HG03457 (cell line): ENCODE measurements around the gene FAM168B.
"Not testable (repeated sequence)": the region's sequence is repeated elsewhere in the genome, so short reads cannot be mapped to it uniquely, and the experiment has no call there.

Source experiments
- ATAC-seq: cut with Tn5 transposase; IDR thresholded peaks from one replicate; pipeline ENCODE4 v1.9.1; 2021; ENCODE audit warnings: moderate number of reproducible peaks; ENCODE audit not compliant: unreplicated experiment

FAM168B gene

DNA sequence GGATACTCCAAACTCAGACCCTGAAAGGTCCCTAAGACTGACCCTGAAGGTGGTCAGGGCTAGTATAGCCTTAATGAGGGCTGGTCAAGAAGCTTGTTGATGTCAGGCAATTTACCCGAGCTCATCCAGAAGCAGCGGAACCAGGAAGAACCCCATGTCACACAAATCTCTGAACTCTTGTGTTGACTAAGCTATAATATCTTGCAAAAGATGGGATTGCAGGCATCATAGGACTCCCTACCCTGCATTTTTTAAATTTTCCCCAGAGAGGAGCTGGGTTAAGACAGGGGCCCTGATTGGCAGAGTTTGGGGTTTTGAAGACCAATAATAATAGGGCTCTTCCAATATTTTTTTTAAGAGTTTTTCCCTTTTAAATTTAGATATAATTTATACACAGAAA, 9.9 kb upstream of the FAM168B start:
- no peak for ATAC-seq

DNA sequence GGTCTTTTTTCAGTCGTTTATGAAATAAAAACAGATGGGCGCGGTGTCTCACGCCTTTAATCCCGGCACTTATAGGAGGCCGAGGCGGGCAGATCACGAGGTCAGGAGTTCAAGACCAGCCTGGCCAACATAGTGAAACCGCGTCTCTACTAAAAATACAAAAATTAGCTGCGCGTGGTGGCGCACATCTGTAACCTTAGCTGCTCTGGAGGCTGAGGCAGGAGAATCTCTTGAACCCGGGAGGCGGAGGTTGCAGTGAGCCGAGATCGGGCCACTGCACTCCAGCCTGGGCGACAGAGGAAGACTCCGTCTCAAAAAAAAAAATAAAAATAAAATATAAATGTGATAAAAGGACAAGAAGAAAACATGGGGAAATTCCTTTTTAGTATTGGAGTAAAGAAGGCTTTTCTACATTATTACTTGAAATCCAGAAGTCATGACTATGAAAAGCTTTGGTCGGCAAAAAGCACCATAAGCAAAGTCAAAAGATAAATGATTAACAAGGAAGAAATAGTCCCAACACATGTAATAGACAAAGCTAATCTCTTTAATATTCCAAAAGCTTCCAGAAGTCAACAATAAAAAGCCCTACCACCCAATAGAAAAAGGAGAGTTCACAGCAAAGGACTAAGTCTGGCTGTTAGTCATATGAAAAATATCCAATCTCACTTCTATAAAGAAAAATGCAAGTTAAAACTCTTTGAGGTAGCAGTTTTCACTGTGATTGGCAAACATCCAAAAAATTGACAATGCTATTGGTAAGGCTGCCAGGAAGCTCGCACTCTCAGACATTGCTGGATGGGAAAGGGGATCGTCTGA, 1.4 kb upstream of the FAM168B start:
- no peak for ATAC-seq

DNA sequence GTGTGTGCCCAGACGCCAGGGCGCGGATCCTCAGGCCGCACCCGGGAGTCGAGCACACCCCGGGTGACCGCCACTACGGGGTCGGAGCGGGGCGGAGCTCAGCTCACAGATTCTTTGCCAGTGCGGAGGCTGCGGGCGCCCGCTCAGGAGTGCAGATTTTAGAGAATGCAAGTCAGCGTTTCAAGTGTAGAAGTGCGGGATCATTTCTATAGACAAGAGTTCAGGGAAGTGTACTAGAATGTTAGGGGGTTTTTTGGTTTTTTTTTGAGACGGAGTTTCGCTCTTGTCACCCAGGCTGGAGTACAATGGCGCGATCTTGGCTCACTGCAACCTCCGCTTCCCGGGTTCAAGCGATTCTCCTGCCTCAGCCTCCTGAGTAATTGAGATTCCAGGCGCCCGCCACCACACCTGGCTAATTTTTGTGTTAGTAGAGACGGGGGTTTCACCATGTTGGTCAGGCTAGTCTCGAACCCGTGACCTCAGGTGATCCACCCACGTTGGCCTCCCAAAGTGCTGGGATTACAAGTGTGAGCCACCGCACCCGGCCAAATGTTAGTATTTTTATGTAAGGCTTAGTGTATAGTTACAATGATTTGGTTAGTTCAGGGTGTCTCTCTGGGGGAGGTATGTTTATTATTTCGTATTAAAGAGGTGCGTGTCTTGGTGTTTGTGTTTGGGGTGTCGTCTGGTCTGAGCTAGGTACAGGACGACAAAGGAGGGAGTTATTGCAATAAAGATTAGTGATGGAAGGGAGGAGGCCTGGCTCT, 619 bp upstream of the FAM168B start:
- peak; percentile 54 for ATAC-seq

DNA sequence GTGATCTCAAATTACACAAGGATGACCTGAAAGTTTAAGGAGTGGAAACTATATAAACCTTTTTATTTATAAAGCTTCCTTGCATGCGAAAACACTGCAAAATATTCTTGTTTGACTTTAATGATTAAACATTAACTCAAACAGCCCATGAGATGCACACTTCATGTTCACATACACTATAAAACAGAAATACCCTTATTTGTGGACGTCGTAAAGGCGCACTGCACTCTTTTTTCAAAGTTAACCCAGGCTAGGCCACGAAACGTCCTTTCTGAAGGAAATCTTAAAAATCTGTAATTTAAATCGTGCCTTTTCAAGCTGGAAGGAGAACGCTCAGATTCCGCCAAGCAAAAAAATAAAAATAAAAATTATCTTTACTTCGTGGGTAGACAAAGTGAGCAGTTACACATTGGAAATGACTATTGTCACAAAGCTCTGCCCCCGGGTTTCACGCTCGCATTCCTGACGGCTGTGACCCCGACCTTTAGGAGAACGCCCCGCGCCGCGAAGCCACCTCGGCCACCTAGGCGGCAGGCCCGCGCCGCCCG, 728 bp downstream of the FAM168B start:
- no peak for ATAC-seq

DNA sequence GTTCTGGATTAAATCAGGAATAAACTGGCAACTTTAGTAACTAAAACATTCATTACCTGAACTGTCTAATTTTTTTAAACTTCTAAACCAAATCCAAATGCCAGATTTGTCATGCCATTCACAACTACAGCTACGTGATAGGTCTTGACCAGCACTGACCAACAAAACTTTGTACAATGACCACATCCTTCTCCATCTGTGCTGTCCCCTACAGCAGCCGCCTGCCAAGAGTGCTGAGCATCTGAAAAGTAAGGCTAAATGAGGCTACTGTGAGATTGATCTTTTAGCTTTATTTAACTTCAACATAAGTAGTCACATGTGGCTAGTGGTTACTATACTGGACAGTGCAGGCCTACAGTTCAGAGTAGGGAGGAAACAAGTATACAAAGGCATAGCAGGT, 7.6 kb downstream of the FAM168B start:
- ATAC-seq: no peak

DNA sequence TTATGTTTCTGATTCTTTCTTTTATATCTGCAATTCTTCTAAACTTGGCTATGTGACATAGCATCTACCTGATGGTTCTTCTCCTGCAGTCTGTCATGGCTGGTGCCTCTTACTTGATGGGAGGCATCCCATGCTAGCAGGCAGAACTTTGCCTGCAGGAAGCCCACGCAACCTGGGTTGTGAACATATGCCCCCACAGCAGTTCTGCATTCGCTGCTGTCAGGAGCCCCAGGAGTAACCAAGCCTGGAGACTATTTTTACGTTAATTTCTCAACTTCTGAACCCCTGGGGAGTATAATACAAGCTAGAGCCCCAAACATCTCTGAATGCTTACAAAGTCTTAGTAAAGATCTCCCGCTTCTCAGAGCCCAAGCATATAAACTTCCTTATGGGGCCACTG, 12.1 kb downstream of the FAM168B start:
- no peak for ATAC-seq

DNA sequence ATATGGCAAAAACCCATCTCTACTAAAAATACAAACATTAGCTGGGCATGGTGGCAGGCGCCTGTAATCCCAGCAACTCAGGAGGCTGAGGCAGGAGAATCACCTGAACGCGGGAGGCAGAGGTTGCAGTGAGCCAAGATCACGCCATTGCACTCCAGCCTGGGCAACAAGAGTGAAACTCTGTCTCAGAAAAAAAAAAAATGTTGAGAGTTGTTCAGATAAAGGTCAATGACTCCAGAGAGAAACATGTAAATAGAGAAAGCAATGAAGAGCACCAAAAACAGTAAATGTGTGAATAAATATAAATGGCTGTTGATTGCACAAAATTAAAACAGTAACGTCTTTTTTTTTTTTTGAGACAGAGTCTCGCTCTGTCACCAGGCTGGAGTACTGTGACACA, 13.3 kb downstream of the FAM168B start:
- not testable (repeated sequence) for ATAC-seq

DNA sequence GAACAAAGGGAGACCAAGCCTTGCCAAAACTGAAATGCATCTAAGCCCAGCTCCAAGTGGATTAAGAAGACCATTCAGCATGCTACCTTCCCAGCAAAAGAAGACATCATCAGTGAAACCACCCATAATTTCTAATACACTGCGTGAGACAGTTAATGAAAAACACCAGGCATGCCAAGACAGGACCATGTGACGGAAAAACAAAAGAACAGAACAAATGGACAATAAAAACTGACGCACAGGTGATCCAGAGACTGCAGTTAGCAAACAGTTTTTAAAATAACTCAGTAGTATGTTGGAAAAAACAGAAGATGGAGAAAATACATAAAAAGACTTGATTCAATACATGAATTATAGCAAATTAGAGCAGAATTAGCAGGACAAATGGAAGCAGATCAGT, 15.3 kb downstream of the FAM168B start:
- ATAC-seq: no peak

DNA sequence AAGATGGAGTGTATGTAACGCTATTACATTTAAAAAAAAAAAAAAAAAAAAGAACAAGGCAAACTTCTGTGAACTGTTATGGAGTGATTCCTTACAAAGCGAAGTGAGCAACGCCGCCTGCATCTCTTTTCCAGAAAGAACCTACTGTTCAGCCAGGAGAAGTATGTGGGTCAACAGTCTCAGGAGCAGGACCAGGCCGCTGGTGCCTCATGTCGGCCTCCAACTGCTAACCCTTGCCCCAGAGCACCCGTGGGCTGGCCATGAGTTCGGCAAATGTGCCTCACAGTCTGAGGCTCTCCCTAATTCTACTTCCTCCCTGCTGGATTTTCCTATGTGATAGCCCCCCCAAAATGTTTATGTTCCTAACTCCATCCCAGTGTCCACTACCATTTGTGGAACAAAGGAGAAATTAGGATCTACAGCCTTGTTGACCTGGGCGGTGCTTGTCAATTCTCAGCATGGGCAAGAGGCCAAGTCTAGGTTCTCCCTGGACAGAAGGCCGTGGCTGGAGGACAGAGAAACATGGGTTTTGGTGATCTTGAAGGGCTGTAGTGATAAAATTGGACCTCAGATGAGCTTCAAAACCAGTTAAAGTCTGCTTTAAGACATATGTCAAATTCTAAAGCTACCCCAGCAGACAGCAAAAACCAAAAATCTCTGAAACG, 15.9 kb downstream of the FAM168B start:
- ATAC-seq: no peak

DNA sequence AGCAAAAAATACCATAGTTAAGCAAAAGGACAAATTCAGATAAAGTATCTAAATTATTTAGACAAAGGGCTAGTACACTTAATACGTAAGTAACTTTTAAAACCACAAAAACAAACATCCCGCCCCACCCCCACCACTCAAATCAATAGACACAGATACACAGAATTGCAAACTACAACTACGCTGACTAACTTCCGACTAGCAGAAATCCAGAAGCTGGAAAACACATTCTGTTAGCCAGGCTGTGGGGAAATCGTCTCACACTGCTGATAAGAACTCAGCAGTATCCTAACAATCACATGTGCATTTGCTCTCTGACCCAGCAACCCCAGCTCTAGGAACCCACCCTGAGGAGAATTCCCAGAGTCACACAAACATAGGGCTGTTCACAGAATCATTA, 16.6 kb downstream of the FAM168B start:
- no peak for ATAC-seq

DNA sequence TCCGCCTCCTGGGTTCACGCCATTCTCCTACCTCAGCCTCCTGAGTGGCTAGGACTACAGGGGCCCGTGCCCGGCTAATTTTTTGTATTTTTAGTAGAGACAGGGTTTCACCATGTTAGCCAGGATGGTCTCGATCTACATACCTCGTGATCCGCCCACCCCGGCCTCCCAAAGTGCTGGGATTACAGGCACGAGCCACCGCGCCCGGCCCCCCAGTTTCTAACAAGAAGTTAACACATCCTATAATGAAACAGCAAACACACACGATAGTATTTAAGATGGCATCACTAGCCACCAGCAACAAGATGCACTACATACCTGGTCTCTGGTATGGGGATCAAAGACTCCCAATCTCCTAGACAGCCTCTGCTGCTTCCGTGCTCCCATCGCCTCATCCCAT, 17.7 kb downstream of the FAM168B start:
- ATAC-seq: not testable (repeated sequence)

DNA sequence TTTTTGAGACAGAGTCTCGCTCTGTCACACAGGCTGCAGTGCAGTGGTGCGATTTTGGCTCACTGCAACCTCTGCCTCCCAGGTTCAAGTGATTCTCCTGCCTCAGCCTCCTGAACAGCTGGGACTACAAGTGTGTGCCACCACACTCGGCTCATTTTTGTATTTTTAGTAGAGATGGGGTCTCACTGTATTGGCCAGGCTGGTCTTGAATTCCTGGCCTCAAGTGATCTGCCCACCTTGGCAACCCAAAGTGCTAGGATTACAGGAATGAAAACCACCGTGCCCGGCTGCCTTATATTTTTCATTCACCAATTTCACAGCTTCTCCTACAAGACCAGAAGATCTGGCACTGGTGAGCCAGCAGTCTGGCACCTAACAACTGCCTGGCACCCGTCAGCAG, 25.1 kb downstream of the FAM168B start:
- not testable (repeated sequence) for ATAC-seq

DNA sequence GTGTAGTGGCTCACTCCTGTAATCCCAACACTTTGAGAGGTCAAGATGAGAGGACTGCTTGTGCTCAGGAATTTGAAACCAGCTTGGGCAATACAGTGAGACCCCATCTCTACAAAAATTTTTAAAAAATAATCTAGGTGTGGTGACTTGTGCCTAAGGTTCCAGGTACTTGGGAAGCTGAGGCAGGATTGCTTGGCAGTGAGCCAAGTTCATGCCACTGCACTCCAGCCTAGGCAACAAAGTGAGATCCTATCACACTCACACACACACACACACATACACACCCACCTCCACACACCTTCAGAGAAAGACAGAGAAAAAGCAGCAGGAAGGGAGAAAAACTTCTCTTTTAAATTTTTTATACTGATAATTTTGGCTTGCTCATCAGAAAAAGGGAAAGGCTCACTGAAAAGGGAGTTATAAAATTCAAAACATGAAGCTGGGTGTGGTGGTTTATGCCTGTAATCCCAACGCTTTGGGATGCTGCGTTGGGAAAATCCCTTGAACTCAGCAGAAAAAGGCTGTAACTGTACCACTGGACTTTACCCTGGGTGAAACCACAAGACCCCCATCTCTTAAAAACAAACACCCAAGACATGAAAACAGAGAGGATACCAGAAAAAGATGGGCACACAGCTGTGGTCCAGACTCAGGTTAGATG, 25.7 kb downstream of the FAM168B start:
- no peak for ATAC-seq

DNA sequence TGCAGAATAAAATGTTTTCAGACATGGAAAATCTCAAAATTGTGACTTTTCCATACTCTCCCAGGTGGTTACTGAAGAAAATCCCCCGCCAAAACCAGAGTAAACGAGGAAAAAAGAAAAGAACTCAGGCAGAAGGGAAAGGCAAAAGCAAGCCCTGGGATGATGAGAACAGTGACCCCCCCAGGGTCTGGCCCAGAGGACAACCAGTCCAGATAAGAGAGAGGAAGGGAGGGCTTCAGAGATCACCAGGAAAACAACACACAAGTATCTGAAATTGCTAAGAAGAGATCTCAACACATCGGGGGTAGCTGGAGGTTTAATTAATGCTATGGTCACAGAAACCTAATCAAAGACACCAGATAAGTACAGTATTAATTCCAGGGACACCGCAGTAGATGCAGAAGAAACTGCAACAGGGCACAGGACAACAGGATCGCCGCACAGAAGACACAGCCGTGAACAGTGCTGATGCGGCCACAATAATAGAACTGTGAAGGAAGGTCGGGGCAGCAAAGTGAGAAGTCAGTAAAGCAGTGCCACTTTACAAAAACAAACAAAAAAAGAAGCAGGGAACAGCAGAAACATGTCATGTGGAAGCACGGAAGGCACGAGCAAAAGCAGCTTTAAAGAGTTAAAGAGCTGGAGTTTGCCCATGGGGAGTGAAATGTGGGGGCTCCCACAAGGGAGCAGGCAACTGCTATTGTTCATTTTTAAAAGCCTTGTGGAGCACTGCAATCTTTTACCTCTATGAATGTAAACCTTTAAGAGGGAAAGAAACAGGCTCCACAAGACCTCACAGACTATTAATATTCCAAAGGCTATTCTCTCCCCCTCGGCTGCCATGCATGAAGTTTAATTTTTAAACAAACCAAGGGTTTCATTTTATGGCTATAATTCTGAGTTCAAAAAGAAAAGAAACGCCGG, 28.4 kb downstream of the FAM168B start:
- ATAC-seq: no peak

DNA sequence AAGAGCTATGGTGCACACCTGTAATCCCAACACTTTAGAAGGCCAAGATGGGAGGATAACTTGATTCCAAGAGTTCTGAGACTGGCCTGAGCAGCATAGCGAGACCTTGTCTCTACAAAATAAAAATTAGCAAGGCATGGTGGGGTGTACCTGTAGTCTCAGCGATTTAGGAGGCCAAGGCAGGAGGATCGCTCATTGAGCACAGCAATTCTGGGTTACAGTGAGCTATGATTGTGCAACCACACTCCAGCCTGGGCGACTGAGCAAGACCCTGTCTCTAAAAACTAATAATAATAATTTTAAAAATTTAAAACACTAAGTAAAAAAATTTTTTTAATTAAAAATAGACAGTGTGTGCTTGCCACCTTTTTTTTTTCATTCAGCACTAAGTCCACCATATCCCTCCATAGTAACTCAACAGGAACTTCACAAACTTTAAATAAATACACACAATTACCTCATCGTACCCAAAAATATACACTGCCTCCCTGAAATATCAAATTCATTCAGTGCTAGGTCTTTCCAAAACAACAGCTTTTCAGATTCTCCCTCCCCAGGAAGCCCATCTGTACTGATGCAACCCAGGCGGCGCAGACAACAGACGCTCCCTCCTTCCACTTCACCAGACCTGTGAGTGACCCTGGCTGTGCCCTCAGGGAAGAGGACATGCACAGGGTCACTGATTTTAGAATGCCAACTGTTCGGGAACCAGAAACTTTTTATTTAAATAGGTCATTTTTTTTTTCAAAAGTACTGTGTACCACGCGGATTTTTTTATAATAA, 29.6 kb downstream of the FAM168B start:
- ATAC-seq: no peak

DNA sequence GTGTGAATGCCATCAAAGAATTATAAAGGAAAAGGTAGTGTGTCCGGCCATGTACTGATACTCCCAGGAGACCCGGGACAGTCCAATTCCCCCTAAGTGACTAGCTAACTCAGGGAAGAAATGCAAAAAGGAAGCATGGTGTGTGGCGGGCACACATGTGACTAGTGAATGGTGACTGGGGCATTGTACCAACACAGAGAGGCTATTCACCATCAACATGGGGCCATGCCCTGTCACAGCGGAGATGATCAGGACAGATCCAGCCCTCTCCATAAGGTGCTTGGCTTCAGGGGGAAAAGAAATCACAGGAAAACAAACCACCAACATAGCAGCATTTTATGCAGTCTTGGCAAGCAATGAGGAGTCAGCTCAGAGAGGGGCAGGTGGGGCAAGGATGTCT, 34.3 kb downstream of the FAM168B start:
- no peak for ATAC-seq

DNA sequence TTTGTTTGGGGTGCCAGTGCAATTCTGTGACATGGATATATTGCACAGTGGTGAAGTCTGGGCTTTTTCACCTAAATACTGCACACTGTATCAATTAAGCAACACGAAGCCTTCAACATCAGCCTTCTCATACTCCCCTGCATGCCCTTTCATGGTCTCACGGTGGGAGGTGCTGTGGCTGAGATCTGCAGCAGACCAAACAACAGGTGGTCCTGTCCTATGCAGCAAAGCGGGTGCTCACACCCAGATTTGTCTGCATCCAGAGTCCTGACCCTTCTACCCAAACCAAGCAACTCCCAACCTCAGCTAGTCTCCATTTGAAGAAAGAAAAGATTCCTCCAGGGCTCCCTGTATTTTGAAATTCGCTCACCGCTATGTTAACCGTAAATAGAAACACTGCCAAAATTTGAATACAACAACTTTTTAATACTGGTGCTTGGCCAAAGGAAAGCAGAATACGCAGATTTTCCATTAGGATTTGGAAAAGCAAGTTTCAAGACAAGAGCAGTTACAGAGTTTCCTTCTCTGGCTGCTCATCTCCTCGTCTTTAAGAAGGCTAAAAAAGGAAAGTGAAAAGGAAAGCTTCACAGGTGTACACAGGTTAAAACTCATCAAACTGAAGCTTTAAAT, 34.9 kb downstream of the FAM168B start:
- ATAC-seq: no peak

DNA sequence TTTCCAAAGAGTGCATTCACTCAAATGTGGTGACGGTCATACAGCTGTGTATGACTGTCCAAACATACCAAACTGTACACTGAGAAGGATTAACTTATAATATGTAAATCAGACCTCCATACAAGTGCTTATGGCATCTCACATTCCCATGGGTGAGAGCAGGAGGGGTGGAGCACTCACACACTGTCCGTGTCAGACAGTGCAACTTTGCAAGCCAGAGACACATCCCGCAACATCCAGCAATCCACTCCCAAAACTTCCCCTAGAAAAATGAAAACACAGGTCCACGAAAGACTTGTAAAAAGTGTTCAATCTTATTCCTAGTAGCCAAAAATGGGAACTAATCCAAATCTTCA, 36.4 kb downstream of the FAM168B start:
- no peak for ATAC-seq
